B cell (primary cell): ENCODE data around the gene PINK1. TPM values are rescaled to one million over a fixed set of nuclear protein-coding genes. Genes with fewer than 3 reads are reported as not detected.

Experiments
- ATAC-seq: fragments of 200-7000 bp; cut with Tn5 transposase; one replicate; pipeline ENCODE4 v1.10.0; 2021; ENCODE audit warnings: low read depth, mild to moderate bottlenecking, moderate number of reproducible peaks, moderate library complexity
- CTCF ChIA-PET: fragments of 350-600 bp; sonication (Branson Sonifier 250); formaldehyde crosslinking; loops from one replicate; lab custom pipeline; 2021; ENCODE audit warnings: antibody characterized with exemption, inconsistent platforms; lab: Charles Lee
- POLR2A ChIA-PET: fragments of 350-600 bp; sonication (Branson Sonifier 250); formaldehyde crosslinking; loops from one replicate; lab custom pipeline; 2021; ENCODE audit warnings: antibody characterized with exemption; lab: Charles Lee
- DNase-seq: peaks from one replicate; pipeline ENCODE4 v3.0.0; 2013
- H2AFZ ChIP-seq: 2 replicates; pipeline ENCODE4 v1.6.1; 2012; ENCODE audit warnings: mild to moderate bottlenecking, low read depth, low read length; ENCODE audit not compliant: insufficient read depth, poor library complexity, severe bottlenecking
- H3K27ac ChIP-seq, 2 donors: 1 replicate in 1 of 2; 2 replicates in 1 of 2; pipeline ENCODE4 v1.5.1; 2012 to 2013; ENCODE audit warnings: low read length in 2 of 2, mild to moderate bottlenecking in 2 of 2, moderate library complexity in 1 of 2
- H3K27me3 ChIP-seq, 4 experiments: fragments of 200-600 bp in 1 of 4; sonication (generic) in 1 of 4; replicated peaks in 1 of 4; 1 replicate in 2 of 4; 2 replicates in 2 of 4; pipeline versions ENCODE4 v1.6.1 to v1.7.0; 2013 to 2016; ENCODE audit warnings: low read length in 3 of 4, mild to moderate bottlenecking in 2 of 4, mixed read lengths in 1 of 4, moderate library complexity in 1 of 4; ENCODE audit not compliant: insufficient read depth in 4 of 4, control insufficient read depth in 3 of 4; ENCODE audit errors: control extremely low read depth in 1 of 4
- H3K36me3 ChIP-seq, 2 experiments: replicated peaks in 1 of 2; 1 replicate in 1 of 2; 2 replicates in 1 of 2; pipeline versions ENCODE4 v1.6.1 to v1.7.1; 2013; ENCODE audit warnings: low read length in 1 of 2; ENCODE audit not compliant: insufficient read depth in 2 of 2, control insufficient read depth in 1 of 2; ENCODE audit errors: control extremely low read depth in 1 of 2, extremely low read depth in 1 of 2
- H3K4me1 ChIP-seq, 2 donors: fragments of 200-600 bp in 1 of 2; sonication (generic) in 1 of 2; 1 replicate in 1 of 2; 2 replicates in 1 of 2; pipeline versions ENCODE4 v1.5.1 to v1.6.1; 2013 to 2017; ENCODE audit warnings: low read length in 2 of 2; ENCODE audit not compliant: control insufficient read depth in 2 of 2, insufficient read depth in 2 of 2
- H3K4me2 ChIP-seq: replicated peaks from 2 replicates; pipeline ENCODE3; 2012; ENCODE audit warnings: mild to moderate bottlenecking, low read depth, low read length; ENCODE audit not compliant: poor library complexity, severe bottlenecking
- H3K4me3 ChIP-seq, 5 experiments: fragments of 200-600 bp in 1 of 5; sonication (generic) in 1 of 5; 1 replicate in 3 of 5; 2 replicates in 2 of 5; pipeline versions ENCODE4 v1.5.1 to v1.7.0; 2011 to 2016; ENCODE audit warnings: low read length in 4 of 5, mild to moderate bottlenecking in 4 of 5, low read depth in 2 of 5, control low read depth in 1 of 5, moderate library complexity in 1 of 5; ENCODE audit not compliant: insufficient read depth in 1 of 5; ENCODE audit errors: control extremely low read depth in 1 of 5, extremely low read depth in 1 of 5
- H3K79me2 ChIP-seq: fragments of 200-600 bp; sonication (generic); one replicate; pipeline ENCODE4 v1.6.0; 2016; ENCODE audit warnings: low read length; ENCODE audit not compliant: control insufficient read depth, insufficient read depth
- H3K9ac ChIP-seq: fragments of 200-600 bp; sonication (generic); 2 replicates; pipeline ENCODE4 v1.6.1; 2017; ENCODE audit warnings: mild to moderate bottlenecking, low read length, moderate library complexity
- H3K9me3 ChIP-seq, 3 donors: one replicate each; pipeline versions ENCODE4 v1.6.1 to v1.7.1; 2013; ENCODE audit warnings: low read length in 2 of 3; ENCODE audit not compliant: control insufficient read depth in 2 of 3, insufficient read depth in 1 of 3; ENCODE audit errors: control extremely low read depth in 1 of 3
- H4K20me1 ChIP-seq: 2 replicates; pipeline ENCODE4 v1.6.0; 2012; ENCODE audit warnings: mild to moderate bottlenecking, low read length; ENCODE audit not compliant: insufficient read depth, control insufficient read depth, poor library complexity, severe bottlenecking
- H3K27ac Mint-ChIP-seq: one replicate; pipeline ENCODE4 v1.8.0; 2021; ENCODE audit warnings: mixed read lengths
- H3K27me3 Mint-ChIP-seq: one replicate; pipeline ENCODE4 v1.8.0; 2021; ENCODE audit warnings: mixed read lengths
- H3K4me1 Mint-ChIP-seq: one replicate; pipeline ENCODE4 v1.8.0; 2021; ENCODE audit warnings: mixed read lengths
- H3K4me3 Mint-ChIP-seq: one replicate; pipeline ENCODE4 v1.8.0; 2021; ENCODE audit warnings: mixed read lengths
- H3K9me3 Mint-ChIP-seq: one replicate; pipeline ENCODE4 v1.8.0; 2022; ENCODE audit warnings: mixed read lengths; ENCODE audit not compliant: insufficient read depth
- EZH2 ChIP-seq: IDR thresholded peaks from 2 replicates; pipeline ENCODE4 v1.6.1; 2012; ENCODE audit warnings: borderline replicate concordance, low read depth, mild to moderate bottlenecking, moderate library complexity, low read length; ENCODE audit not compliant: insufficient read depth, poor library complexity, severe bottlenecking
- WGBS: methylation state at CpG from one replicate; pipeline ENCODE4 v1.1.5; 2013; ENCODE audit warnings: missing lambda C conversion rate; ENCODE audit not compliant: insufficient coverage; 5-methylcytosine and 5-hydroxymethylcytosine counted together
- intact Hi-C: fragments of 100-400 bp; cut with micrococcal nuclease; formaldehyde crosslinking; loops from one replicate; pipeline ENCODE4 v1.10.0; 2022
- polyA plus RNA-seq: library from polyadenylated mRNA; depleted of rRNA; stranded (reverse); fragments of >200 nt; gene quantifications from 2 replicates; pipeline ENCODE4 v1.2.3, GENCODE V29; 2012
- total RNA-seq, 2 donors: library from RNA; stranded (reverse); fragments of 120-200 nt in 1 of 2; gene quantifications; 1 replicate in 1 of 2; 2 replicates in 1 of 2; pipeline versions ENCODE4 v1.2.3 to v1.2.4, GENCODE V29; 2013 to 2022
- TF ChIP-seq, protein P1 (sequence below): fragments of 200-600 bp; IDR thresholded peaks from one replicate; pipeline ENCODE4 v1.8.0; 2022; ENCODE audit warnings: antibody characterized with exemption, mild to moderate bottlenecking

PINK1 gene
- total and polyA plus RNA-seq, 2 donors (not counting 1 experiment from before 2014, with no cell fraction given), result 5.8 to 14.3 TPM

- Histone ChIP-seq H3K27ac (no peak overlapping the region), H3K4me1 (peaks cover 0 to 8% of the 10 kb centered on the region in 2 donors), H3K36me3 (no peaks in the 10 kb centered on the region), H4K20me1 (no peaks in the 10 kb centered on the region), H3K9me3 (no peaks in the 10 kb centered on the region), H3K9ac (no peak overlapping the region), H3K79me2 (no peaks in the 10 kb centered on the region), H3K4me2 (no peak overlapping the region), H3K4me3 (no peak overlapping the region), H2AFZ (no peak overlapping the region), H3K27me3 (no peaks in the 10 kb centered on the region)
- ATAC-seq (no peak), DNase-seq (no peak)
- ChIA-PET CTCF (interaction anchor here (7.6 kb wide), 1 partner anchor 501 kb away, joined by 130 read pairs; no protein-coding TSS in a partner anchor), POLR2A (no interaction called here)
- Mint-ChIP-seq H3K27ac (no peak overlapping the region), H3K27me3 (no peaks in the 10 kb centered on the region), H3K4me1 (peaks cover 4% of the 10 kb centered on the region), H3K4me3 (no peak overlapping the region), H3K9me3 (no peaks in the 10 kb centered on the region)
- WGBS, result 83% methylated on average over 1 of the region's 2 CpGs
- intact Hi-C loops, result no loop called here
- TF ChIP-seq, protein P1, sequence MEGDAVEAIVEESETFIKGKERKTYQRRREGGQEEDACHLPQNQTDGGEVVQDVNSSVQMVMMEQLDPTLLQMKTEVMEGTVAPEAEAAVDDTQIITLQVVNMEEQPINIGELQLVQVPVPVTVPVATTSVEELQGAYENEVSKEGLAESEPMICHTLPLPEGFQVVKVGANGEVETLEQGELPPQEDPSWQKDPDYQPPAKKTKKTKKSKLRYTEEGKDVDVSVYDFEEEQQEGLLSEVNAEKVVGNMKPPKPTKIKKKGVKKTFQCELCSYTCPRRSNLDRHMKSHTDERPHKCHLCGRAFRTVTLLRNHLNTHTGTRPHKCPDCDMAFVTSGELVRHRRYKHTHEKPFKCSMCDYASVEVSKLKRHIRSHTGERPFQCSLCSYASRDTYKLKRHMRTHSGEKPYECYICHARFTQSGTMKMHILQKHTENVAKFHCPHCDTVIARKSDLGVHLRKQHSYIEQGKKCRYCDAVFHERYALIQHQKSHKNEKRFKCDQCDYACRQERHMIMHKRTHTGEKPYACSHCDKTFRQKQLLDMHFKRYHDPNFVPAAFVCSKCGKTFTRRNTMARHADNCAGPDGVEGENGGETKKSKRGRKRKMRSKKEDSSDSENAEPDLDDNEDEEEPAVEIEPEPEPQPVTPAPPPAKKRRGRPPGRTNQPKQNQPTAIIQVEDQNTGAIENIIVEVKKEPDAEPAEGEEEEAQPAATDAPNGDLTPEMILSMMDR, result no peak
- TF ChIP-seq EZH2, result no peak
Measured at GRCh38 chr1:20693623-20694022, 60.4 kb downstream of the PINK1 start.

DNA sequence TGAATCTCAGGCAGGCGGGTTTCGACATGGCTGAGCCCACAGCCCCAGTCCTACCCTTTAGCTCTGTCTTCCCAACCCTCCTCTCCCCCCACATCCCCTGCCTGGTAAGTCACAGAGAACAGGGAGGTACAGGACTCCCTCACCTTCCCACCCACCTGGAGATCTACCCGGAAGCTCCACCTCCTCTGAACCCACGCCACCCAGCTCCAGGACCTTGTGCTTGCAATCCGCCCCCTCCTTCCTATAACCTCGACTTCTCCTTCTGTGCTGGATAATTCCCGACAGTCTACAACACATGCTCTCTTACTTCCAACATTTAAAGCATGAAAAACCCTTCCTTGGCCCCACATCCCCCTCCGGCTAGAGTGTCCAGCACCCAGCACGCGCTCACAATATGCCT, 62.3 kb downstream of the PINK1 start:
- TF ChIP-seq EZH2, result no peak
- TF ChIP-seq, protein P1, result no peak
- peak overlapping the region; percentile 91 for H3K4me3 Mint-ChIP-seq
- Histone ChIP-seq H3K27me3 (no peaks in the 10 kb centered on the region), H3K27ac (no peak overlapping the region), H3K79me2 (no peaks in the 10 kb centered on the region), H3K4me3 (no peak overlapping the region), H2AFZ (no peak overlapping the region), H3K9me3 (no peaks in the 10 kb centered on the region), H3K36me3 (no peaks in the 10 kb centered on the region), H4K20me1 (no peaks in the 10 kb centered on the region), H3K9ac (no peak overlapping the region), H3K4me2 (no peak overlapping the region), H3K4me1 (peaks cover 0 to 8% of the 10 kb centered on the region in 2 donors)
- no peak overlapping the region for H3K27ac Mint-ChIP-seq
- CTCF ChIA-PET, result interaction anchor here (0.6 to 7.6 kb wide), 6 partner anchors 12 to 499 kb away, joined by 3 to 130 read pairs (median 4); no protein-coding TSS in a partner anchor
- ATAC-seq (no peak), DNase-seq (no peak)
- H3K9me3 Mint-ChIP-seq, result no peaks in the 10 kb centered on the region
- intact Hi-C loops, result no loop called here
- H3K4me1 Mint-ChIP-seq, result peaks cover 4% of the 10 kb centered on the region
- POLR2A ChIA-PET, result no interaction called here
- 89% methylated on average over 10 of the region's 10 CpGs for WGBS
- H3K27me3 Mint-ChIP-seq, result no peaks in the 10 kb centered on the region
